NCI-H1694 (cell line): ENCODE data around the gene OR10A7.
"Not testable (repeated sequence)": the region's sequence is repeated elsewhere in the genome, so short reads cannot be mapped to it uniquely, and the experiment has no call there.

Experiments
- DNase-seq: peaks from one replicate; lab custom pipeline; 2025; lab: John Stamatoyannopoulos, UW

Gene OR10A7, protein sequence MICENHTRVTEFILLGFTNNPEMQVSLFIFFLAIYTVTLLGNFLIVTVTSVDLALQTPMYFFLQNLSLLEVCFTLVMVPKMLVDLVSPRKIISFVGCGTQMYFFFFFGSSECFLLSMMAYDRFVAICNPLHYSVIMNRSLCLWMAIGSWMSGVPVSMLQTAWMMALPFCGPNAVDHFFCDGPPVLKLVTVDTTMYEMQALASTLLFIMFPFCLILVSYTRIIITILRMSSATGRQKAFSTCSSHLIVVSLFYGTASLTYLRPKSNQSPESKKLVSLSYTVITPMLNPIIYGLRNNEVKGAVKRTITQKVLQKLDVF

DNA sequence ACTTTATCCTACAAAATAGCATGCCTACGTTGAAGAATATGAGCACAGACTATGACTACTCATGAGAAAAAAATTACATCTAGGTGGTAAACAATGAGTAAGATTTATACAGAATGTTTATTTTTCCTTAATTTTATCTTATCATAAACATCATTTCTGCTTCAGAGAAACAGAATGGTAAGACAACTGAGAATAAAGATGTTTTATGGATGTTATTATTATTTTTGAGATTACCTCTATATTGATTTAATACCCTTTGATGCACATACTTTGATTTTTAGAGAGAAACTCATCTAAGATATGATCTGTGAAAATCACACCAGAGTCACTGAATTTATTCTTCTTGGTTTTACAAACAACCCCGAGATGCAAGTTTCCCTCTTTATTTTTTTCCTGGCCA, at the start of gene OR10A7:
TSS of gene OR10A7 (plus strand) at position 301 of the 400 bp plus-strand sequence. CDS start at position 301, 0 bp downstream.
- no peak for DNase-seq

DNA sequence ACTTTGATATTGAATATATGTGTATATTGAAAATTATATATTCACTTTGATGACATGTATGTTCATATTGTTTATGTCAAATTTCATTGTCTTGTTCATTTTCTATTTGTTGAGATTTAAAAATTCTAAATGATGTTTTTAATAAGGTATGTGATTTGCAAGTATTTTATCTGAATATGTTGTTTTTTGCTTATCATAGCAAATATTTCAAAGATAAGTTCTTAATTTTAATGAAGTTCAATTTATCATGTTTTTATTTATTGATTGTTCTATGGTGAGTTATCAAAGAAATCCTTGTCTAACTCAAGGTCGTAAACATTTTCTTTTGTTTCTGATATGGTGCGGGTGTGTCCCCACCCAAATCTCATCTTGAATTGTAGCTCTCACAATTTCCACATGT, 49.4 kb upstream of the OR10A7 start:
- no peak for DNase-seq

DNA sequence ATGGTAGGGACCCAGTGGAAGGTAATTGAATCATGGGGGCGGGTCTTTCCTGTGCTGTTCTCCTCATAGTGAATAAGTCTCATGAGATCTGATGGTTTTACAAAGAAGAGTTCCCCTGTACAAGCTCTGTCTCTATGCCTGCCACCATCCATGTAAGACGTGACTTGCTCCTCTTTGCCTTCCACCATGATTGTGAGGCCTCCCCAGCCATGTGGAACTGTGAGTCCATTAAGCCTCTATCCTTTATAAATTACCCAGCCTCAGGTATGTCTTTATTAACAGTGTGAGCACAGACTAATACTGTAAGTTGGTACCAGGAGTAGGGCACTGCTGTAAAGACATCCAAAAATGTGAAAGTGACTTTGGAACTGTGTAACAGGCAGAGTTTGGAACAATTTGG, 49.0 kb upstream of the OR10A7 start:
- DNase-seq = not testable (repeated sequence)

DNA sequence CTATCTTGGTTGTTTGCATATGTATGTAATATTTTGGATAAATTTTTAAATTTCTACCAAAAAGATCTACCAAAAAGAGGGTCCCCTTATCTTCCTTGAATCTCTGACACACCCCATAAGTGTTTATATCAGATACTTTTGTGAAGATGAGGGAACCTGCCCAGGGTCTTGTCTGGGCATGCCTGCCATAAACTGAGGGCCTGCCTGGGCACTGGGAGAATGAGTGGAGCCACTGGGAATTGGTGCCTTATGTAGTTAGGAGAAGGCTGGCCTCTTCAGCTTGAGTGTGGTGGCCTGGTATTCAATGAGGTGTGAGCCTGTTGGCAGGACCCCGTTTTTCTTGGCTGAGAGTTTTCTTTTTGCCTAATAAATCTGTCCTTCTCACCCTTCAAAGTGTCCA, 48.1 kb upstream of the OR10A7 start:
- DNase-seq = no peak

DNA sequence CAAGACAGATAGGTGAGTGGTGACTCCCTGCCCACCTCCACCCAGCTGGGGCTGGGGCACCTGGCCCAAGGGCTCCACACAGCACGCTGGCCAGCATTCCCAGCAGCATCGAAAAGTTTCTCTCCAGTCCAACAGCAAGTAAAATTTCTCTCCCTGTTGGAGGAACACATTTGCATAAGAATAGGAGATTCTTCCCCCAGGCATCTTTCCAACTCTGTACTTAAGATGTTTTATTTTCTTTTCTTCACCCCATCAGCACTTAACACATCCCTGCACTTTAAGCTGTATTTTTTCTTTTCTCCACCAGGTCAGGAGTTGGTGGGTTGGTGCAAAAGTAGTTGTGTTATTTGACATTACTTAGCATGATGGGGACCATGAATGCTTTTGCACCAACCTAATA, 47.4 kb upstream of the OR10A7 start:
- DNase-seq = no peak

DNA sequence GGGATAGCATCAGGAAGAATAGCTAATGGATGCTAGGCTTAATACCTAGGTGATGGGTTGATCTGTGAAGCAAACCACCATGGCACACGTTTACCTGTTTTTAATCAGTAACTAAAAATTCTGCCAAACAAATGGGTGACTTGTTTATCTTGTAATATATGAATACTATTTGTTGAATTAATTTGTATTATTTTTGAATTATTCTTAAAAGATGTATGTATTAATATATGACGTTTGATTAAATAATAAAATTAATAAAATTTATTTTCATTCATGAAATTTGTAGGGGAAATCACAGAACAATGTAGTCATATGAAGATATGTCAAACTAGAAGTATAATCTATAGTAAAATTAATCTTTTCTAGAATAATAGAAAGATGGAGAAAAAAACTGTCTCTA, 32.3 kb upstream of the OR10A7 start:
- DNase-seq = no peak

DNA sequence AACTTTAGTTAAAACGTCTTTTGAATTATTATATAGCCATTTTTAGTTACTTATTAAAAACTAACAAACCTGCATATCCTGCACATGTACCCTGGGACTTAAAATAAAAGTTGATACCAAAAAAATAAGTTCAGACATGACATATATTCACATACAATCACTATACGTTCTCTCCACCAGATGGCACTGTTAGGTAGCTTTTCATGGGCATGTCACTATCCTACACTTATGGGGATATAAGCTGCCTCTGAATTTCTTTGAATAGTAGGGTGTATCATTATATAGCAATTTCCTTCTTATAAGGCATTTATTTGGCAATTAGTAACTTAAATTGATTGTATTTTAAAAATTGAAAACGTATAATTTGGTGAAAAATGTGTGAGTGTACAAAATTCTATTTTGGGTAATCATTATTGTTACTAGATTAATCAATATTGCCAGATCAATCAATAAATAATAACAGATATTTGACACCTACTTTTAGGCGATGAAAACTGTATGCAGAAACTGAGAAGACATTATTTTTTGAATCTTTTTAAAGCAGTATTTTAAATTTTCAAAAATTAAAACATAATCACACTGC, 31.8 kb upstream of the OR10A7 start:
- peak; percentile 60 for DNase-seq

DNA sequence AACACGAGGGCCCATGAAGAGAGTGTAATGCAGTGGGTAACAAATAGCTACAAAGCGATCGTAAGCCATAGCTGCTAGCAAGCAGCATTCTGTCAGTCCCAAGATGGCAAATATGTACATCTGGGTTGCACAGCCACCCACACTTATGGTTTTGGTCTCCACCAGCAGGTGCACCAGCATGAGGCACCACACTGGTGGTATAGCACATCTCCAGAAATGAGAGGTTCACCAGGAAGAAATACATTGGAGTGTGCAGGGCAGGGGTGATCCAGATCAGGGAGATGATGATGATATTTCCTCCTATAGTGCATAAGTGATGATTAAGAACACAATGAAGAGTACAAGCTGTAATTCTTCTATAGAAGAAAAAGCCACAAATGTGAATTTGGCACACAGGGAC, 26.4 kb upstream of the OR10A7 start:
- no peak for DNase-seq

DNA sequence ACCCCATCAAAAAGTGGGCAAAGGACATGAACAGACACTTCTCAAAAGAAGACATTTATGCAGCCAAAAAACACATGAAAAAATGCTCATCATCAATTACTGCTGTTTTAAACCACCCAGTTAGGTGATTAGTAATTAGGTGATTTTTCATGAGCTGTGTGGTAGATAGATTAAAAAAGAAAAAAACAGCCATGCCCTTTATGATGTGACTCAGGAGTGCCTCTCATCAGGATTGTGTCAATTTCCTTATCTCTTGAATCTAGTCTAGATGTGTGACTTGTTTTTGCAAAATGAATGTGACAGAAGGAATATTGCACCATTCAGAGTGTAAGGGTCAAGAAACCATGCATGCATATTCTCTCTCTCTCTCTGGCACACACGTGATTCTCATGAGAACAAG, 5.7 kb downstream of the OR10A7 start:
- DNase-seq = no peak

DNA sequence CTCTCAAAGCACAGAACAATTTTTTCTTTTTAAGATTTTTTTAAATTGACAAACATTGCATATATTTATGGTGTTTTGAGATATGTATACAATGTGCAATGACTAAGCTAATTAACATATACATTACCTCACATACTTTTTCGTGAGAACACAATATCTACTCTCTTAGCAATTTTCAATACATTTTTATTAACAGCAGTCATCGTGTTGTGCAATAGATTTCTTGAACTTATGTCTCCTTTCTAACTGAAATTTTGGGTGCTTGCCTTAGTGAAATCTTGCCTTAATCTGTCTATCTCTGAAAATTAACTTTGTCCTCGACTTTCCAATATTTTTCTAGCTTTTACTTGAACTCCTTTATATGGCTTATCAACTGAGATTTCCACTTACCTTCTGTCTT, 6.8 kb downstream of the OR10A7 start:
- DNase-seq = no peak

DNA sequence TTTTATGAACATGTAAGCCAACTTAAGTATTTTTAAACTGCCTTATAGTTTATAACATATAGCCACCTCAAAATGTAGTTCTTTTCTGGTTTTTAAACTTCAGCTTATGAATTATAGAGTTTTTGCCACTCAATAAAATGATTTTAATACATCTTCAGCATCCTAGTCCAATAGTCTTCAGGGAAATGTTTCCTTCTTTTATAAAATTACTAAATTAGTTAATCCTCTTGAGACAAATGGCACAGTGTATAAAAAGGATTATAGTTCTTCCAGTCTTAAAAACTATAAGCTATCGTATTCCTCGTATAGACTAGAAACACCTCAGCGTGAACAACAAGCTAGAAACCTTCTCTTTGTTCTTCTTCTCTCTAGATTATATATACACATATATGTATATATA, 23.5 kb downstream of the OR10A7 start, which contains the start of gene OR6C74:
TSS of gene OR6C74 (plus strand) at position 301 of the 400 bp plus-strand sequence. CDS start 2,679 bp downstream, outside the sequence.
- no peak for DNase-seq

DNA sequence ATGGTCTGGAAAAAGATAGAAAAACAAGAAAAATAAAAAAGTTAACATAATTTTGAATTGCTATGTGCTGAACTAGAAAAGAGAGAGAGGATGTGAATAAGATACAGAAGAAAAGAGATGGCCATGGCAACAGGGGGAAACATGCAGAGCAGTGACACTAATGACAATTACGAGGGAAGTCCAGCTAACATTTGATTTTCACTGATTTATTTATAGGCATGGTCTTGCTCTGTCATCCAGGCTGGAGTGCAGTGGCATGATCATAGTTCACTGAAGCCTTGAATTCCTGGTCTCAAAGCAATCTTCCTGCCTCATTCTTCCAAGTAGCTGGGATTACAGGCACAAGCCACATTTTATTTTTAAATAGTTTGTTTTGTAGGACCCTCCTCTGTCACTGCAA, 25.3 kb downstream of the OR10A7 start:
- no peak for DNase-seq

DNA sequence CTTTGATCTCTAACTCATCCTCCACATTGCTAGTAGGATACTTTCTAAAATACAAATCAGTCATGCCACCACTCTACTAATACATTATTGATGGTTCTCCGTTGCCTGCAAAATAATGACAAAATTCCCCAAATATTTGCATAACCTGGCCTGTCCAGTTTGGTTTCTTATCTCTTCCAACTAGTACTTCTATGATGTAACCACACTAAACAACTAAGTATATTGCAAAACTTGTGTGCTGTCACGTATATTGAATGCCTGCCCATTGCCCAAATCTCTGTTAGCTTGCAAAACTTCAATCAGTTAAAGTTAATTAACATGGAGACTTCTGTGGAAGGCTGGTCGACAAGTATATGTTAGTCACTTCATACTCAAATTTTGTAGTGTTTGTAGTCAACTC, 30.1 kb downstream of the OR10A7 start:
- no peak for DNase-seq

DNA sequence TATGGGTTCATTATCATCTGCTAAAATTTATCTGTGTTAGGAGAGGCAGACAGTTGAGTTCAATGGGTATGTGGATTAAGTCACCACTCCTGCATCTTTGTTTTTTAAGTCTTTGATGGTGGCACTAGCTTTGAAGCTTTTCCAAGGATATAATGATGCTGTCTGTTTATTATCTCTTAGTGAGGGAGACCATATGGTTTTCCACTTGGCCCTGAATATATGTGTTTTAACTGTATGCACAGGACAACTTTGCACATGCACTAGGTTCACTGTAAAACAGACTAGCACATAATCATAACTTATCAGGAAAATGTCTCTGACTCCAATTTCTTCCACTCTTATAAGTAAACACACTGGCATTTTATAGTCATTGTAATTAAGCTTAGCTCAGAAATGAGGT, 32.5 kb downstream of the OR10A7 start:
- DNase-seq = no peak

DNA sequence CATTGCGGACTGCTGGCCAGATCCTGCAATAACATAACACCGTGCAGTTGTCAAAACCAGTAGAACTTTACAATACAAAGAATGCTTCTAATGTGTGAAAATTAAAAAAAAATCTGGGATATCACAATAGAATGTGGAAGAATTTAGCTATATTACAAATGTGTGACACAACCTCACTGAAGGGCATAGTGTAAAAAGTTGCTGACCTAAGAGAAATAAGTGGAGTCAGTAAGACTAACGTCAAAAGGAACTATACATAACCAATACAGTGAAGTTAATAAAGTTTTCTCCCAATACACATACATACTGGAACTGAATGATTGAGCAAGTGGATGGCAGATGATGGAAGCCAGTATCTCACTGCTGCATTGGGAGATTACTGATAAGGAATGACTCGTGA, 36.0 kb downstream of the OR10A7 start:
- DNase-seq = no peak

DNA sequence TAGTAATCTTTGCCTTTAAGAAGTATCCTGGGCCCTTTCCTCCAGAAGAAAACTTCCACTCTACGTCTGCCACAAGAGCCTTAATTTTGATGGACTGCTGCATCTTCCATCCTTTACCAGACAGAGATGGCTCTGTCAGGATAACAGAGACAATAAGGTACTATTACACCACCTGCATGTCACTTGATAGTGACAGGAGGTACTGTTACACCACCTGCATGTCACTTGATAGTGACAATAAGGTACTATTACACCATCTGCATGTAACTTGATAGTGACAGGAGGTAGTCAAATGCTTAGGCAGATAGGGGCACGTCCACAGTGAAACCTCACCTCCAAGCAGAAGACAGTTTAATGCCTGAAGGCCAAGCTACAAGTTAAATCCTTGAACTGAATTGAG, 37.5 kb downstream of the OR10A7 start:
- no peak for DNase-seq
